Adrenal gland (tissue), 5 donors: ENCODE measurements around the gene KLF9.

Experiments used
- CTCF ChIP-seq, 6 experiments: fragments of 450-650 bp in 4 of 6; fragments of 200-600 bp in 2 of 6; sonication (generic) in 1 of 6; IDR thresholded peaks; 1 replicate in 5 of 6; 2 replicates in 1 of 6; pipeline versions ENCODE4 v1.5.1 to v1.8.0; 2016 to 2021; ENCODE audit warnings: antibody characterized with exemption in 6 of 6, mild to moderate bottlenecking in 2 of 6, moderate library complexity in 1 of 6
- POLR2A ChIP-seq, 2 donors: fragments of 450-650 bp; IDR thresholded peaks; one replicate each; pipeline ENCODE4 v1.6.1; 2017; ENCODE audit warnings: antibody characterized with exemption in 2 of 2, mild to moderate bottlenecking in 2 of 2, moderate library complexity in 1 of 2
- donor health status: DM: no; HTN: no; CAD: no.

- TF ChIP-seq POLR2A (IDR thresholded peaks at IDR 0.05) = no peak
- TF ChIP-seq CTCF (IDR thresholded peaks at IDR 0.05) = no peak
Observed at GRCh38 chr9:70390933-70391341, 23.5 kb downstream of the KLF9 start.
